GM21737 (cell line): ENCODE data around the gene ZNF552.
"Not testable (repeated sequence)": the region's sequence is repeated elsewhere in the genome, so short reads cannot be mapped to it uniquely, and the experiment has no call there.

Experiments used
- ATAC-seq: cut with Tn5 transposase; IDR thresholded peaks from one replicate; pipeline ENCODE4 v1.9.1; 2021; ENCODE audit warnings: mild to moderate bottlenecking, moderate library complexity; ENCODE audit not compliant: unreplicated experiment

Gene ZNF552

GRCh38 chr19:57819475-57820148, 4.9 kb upstream of the ZNF552 start:
- ATAC-seq, result peak; percentile 77

GRCh38 chr19:57818378-57818777, 3.7 kb upstream of the ZNF552 start:
- ATAC-seq, result no peak

- no peak for ATAC-seq
These were observed 3.3 kb upstream of the ZNF552 start for GRCh38 chr19:57817976-57818375.

- no peak for ATAC-seq
These were observed 1.9 kb upstream of the ZNF552 start for GRCh38 chr19:57816652-57817051.

- ATAC-seq, result no peak
These were observed 748 bp upstream of the ZNF552 start for GRCh38 chr19:57815247-57816075.

GRCh38 chr19:57813919-57814504, 701 bp downstream of the ZNF552 start:
- ATAC-seq, result no peak

GRCh38 chr19:57812975-57813820, 1.5 kb downstream of the ZNF552 start:
- ATAC-seq, result not testable (repeated sequence)

- ATAC-seq, result no peak
These were observed 2.5 kb downstream of the ZNF552 start for GRCh38 chr19:57812226-57812625.

- not testable (repeated sequence) for ATAC-seq
These were observed 4.1 kb downstream of the ZNF552 start for GRCh38 chr19:57810410-57811295.

GRCh38 chr19:57807541-57807940, 7.2 kb downstream of the ZNF552 start:
- ATAC-seq, result no peak

GRCh38 chr19:57803594-57804325, 11.0 kb downstream of the ZNF552 start:
- no peak for ATAC-seq

GRCh38 chr19:57803265-57803593, 11.5 kb downstream of the ZNF552 start:
- no peak for ATAC-seq

- no peak for ATAC-seq
These were observed 12.4 kb downstream of the ZNF552 start for GRCh38 chr19:57802269-57802668.

- no peak for ATAC-seq
These were observed 14.0 kb downstream of the ZNF552 start for GRCh38 chr19:57800696-57801095.

- ATAC-seq, result not testable (repeated sequence)
These were observed 18.1 kb downstream of the ZNF552 start for GRCh38 chr19:57796580-57796979.

GRCh38 chr19:57789288-57789687, 25.4 kb downstream of the ZNF552 start:
- ATAC-seq, result no peak

GRCh38 chr19:57788114-57788692, 26.5 kb downstream of the ZNF552 start:
- no peak for ATAC-seq

- no peak for ATAC-seq
These were observed 27.8 kb downstream of the ZNF552 start for GRCh38 chr19:57786906-57787305.

GRCh38 chr19:57786286-57786685, 28.4 kb downstream of the ZNF552 start:
- ATAC-seq, result no peak
